IMR-90 (cell line): ENCODE data around the gene DAPK1. TPM values are rescaled to one million over a fixed set of nuclear protein-coding genes. Genes with fewer than 3 reads are reported as not detected.

Source experiments
- ATAC-seq: fragments of 200-7000 bp; cut with Tn5 transposase; 2 replicates; pipeline ENCODE4 v1.9.1; 2020; ENCODE audit warnings: low read depth, mild to moderate bottlenecking, moderate library complexity
- BruUV-seq: library from RNA; stranded (reverse); fragments of 400-500 nt; replicated peaks from 2 replicates; lab custom pipeline; 2021; lab: Mats Ljungman, UMichigan
- CTCF ChIA-PET: fragments of 300-600 bp; formaldehyde crosslinking; extraction: SDS; loops from one replicate; lab custom pipeline; 2021; ENCODE audit warnings: antibody characterized with exemption; lab: Yijun Ruan, JAX
- POLR2A ChIA-PET: fragments of 300-600 bp; sonication (Branson Sonifier 250); formaldehyde crosslinking; loops from one replicate; lab custom pipeline; 2022; ENCODE audit warnings: antibody characterized with exemption; ENCODE audit not compliant: unreplicated experiment; lab: Charles Lee
- DNase-seq: peaks from one replicate; pipeline ENCODE4 v3.0.0; 2013
- H2AFZ ChIP-seq: replicated peaks from 2 replicates; pipeline ENCODE3; 2013; ENCODE audit warnings: low read length, mild to moderate bottlenecking; ENCODE audit not compliant: poor library complexity
- H2AK5ac ChIP-seq: 2 replicates; pipeline ENCODE4 v1.6.1; 2013; ENCODE audit warnings: low read depth, low read length, inconsistent platforms
- H2AK9ac ChIP-seq: replicated peaks from 2 replicates; pipeline ENCODE3; 2013; ENCODE audit warnings: mild to moderate bottlenecking, low read depth, low read length, moderate library complexity; ENCODE audit not compliant: poor library complexity
- H2BK120ac ChIP-seq: 2 replicates; pipeline ENCODE4 v1.6.1; 2013; ENCODE audit warnings: low read depth, low read length, inconsistent platforms
- H2BK15ac ChIP-seq: 3 replicates; pipeline ENCODE4 v1.6.1; 2013; ENCODE audit warnings: low read depth, low read length, inconsistent platforms
- H2BK20ac ChIP-seq: 2 replicates; pipeline ENCODE4 v1.6.1; 2013; ENCODE audit warnings: low read depth, mild to moderate bottlenecking, inconsistent platforms, low read length, moderate library complexity
- H2BK5ac ChIP-seq: 2 replicates; pipeline ENCODE4 v1.6.1; 2013; ENCODE audit warnings: mild to moderate bottlenecking, low read depth, low read length, inconsistent platforms; ENCODE audit not compliant: poor library complexity, severe bottlenecking
- H3K14ac ChIP-seq: replicated peaks from 2 replicates; pipeline ENCODE4 v1.6.1; 2013; ENCODE audit warnings: low read depth, low read length, inconsistent platforms
- H3K18ac ChIP-seq: 2 replicates; pipeline ENCODE4 v1.6.1; 2013; ENCODE audit warnings: low read depth, low read length, control low read depth
- H3K23ac ChIP-seq: 2 replicates; pipeline ENCODE4 v1.6.1; 2013; ENCODE audit warnings: low read depth, low read length, inconsistent platforms
- H3K27ac ChIP-seq: 2 replicates; pipeline ENCODE4 v1.5.1; 2013; ENCODE audit warnings: mild to moderate bottlenecking, control low read depth, low read length; ENCODE audit not compliant: insufficient read depth
- H3K27me3 ChIP-seq: 2 replicates; pipeline ENCODE4 v1.6.1; 2013; ENCODE audit warnings: low read length; ENCODE audit not compliant: control insufficient read depth, insufficient read depth
- H3K36me3 ChIP-seq: 2 replicates; pipeline ENCODE4 v1.6.1; 2013; ENCODE audit warnings: low read length, mixed read lengths; ENCODE audit not compliant: control insufficient read depth, insufficient read depth
- H3K4ac ChIP-seq: 2 replicates; pipeline ENCODE4 v1.6.1; 2013; ENCODE audit warnings: low read depth, low read length, inconsistent platforms
- H3K4me1 ChIP-seq: 2 replicates; pipeline ENCODE4 v1.6.1; 2013; ENCODE audit warnings: low read length, mixed read lengths; ENCODE audit not compliant: control insufficient read depth, insufficient read depth
- H3K4me2 ChIP-seq: 2 replicates; pipeline ENCODE4 v1.6.1; 2013; ENCODE audit warnings: low read depth, mild to moderate bottlenecking, control low read depth, low read length, moderate library complexity
- H3K4me3 ChIP-seq: 2 replicates; pipeline ENCODE4 v1.5.1; 2013; ENCODE audit warnings: low read depth, mild to moderate bottlenecking, control low read depth, low read length, moderate library complexity; ENCODE audit not compliant: insufficient read depth
- H3K56ac ChIP-seq: 2 replicates; pipeline ENCODE4 v1.6.1; 2013; ENCODE audit warnings: low read length, inconsistent platforms; ENCODE audit not compliant: insufficient read depth; ENCODE audit errors: extremely low read depth
- H3K79me1 ChIP-seq, 2 experiments: 2 replicates each; pipeline ENCODE4 v1.6.1; 2013; ENCODE audit warnings: low read length in 2 of 2, inconsistent platforms in 1 of 2, low read depth in 1 of 2
- H3K9ac ChIP-seq: 2 replicates; pipeline ENCODE4 v1.6.1; 2013; ENCODE audit warnings: low read depth, low read length, control low read depth
- H3K9me1 ChIP-seq: 2 replicates; pipeline ENCODE4 v1.6.1; 2013; ENCODE audit warnings: low read length, inconsistent platforms; ENCODE audit not compliant: insufficient read depth
- H3K9me3 ChIP-seq: 2 replicates; pipeline ENCODE4 v1.6.1; 2013; ENCODE audit warnings: low read length; ENCODE audit not compliant: control insufficient read depth, insufficient read depth
- H4K20me1 ChIP-seq: 2 replicates; pipeline ENCODE4 v1.6.1; 2013; ENCODE audit warnings: low read length, inconsistent platforms; ENCODE audit not compliant: insufficient read depth
- H4K5ac ChIP-seq: 2 replicates; pipeline ENCODE4 v1.6.1; 2013; ENCODE audit warnings: mild to moderate bottlenecking, low read depth, low read length, control low read depth
- H4K8ac ChIP-seq, 2 experiments: 2 replicates each; pipeline ENCODE4 v1.6.1; 2013; ENCODE audit warnings: low read depth in 2 of 2, low read length in 2 of 2, control low read depth in 1 of 2, inconsistent platforms in 1 of 2
- H4K91ac ChIP-seq: 2 replicates; pipeline ENCODE4 v1.6.1; 2013; ENCODE audit warnings: low read depth, low read length, inconsistent platforms; ENCODE audit not compliant: insufficient read depth
- BHLHE40 ChIP-seq: fragments of 150-350 bp; IDR thresholded peaks from 2 replicates; pipeline ENCODE4 v1.6.1; 2016; ENCODE audit warnings: mild to moderate bottlenecking, low read depth, low read length
- CEBPB ChIP-seq: IDR thresholded peaks from 2 replicates; pipeline ENCODE4 v1.6.1; 2012; ENCODE audit warnings: low read depth, low read length, improper control_type of control experiment
- CHD1 ChIP-seq: IDR thresholded peaks from 2 replicates; pipeline ENCODE4 v1.6.1; 2012; ENCODE audit warnings: low read depth, low read length, improper control_type of control experiment
- CTCF ChIP-seq: conservative IDR thresholded peaks from 2 replicates; pipeline ENCODE4 v1.5.1; 2012; ENCODE audit warnings: mild to moderate bottlenecking, low read depth, low read length, improper control_type of control experiment
- FOS ChIP-seq: fragments of 150-350 bp; IDR thresholded peaks from 2 replicates; pipeline ENCODE4 v1.6.1; 2016; ENCODE audit warnings: low read depth, low read length
- MAFK ChIP-seq: IDR thresholded peaks from 2 replicates; pipeline ENCODE4 v1.6.1; 2012; ENCODE audit warnings: low read depth, low read length, improper control_type of control experiment
- MAZ ChIP-seq: IDR thresholded peaks from 2 replicates; pipeline ENCODE4 v1.6.1; 2012; ENCODE audit warnings: low read depth, mild to moderate bottlenecking, low read length, improper control_type of control experiment, moderate library complexity, borderline replicate concordance
- MXI1 ChIP-seq: IDR thresholded peaks from 2 replicates; pipeline ENCODE4 v1.6.1; 2012; ENCODE audit warnings: low read depth, mild to moderate bottlenecking, low read length, moderate library complexity, borderline replicate concordance
- NFE2L2 ChIP-seq: fragments of 150-350 bp; IDR thresholded peaks from 2 replicates; pipeline ENCODE4 v1.6.1; 2016; ENCODE audit warnings: low read depth, mild to moderate bottlenecking, low read length
- POLR2A ChIP-seq: IDR thresholded peaks from 2 replicates; pipeline ENCODE4 v1.6.1; 2012; ENCODE audit warnings: mild to moderate bottlenecking, low read depth, low read length
- RAD21 ChIP-seq: IDR thresholded peaks from 2 replicates; pipeline ENCODE4 v1.6.1; 2012; ENCODE audit warnings: low read length, improper control_type of control experiment
- RCOR1 ChIP-seq: IDR thresholded peaks from 2 replicates; pipeline ENCODE4 v1.6.1; 2012; ENCODE audit warnings: mild to moderate bottlenecking, low read length, improper control_type of control experiment; ENCODE audit not compliant: insufficient replicate concordance
- RFX5 ChIP-seq: IDR thresholded peaks from 2 replicates; pipeline ENCODE4 v1.8.0; 2012; ENCODE audit warnings: low read depth, mild to moderate bottlenecking, low read length, moderate library complexity
- SMC3 ChIP-seq: fragments of 150-350 bp; IDR thresholded peaks from 2 replicates; pipeline ENCODE4 v1.6.1; 2016; ENCODE audit warnings: low read depth, mild to moderate bottlenecking, antibody characterized with exemption, low read length, moderate library complexity
- USF2 ChIP-seq: fragments of 150-350 bp; IDR thresholded peaks from 2 replicates; pipeline ENCODE4 v1.6.1; 2017; ENCODE audit warnings: mild to moderate bottlenecking, antibody characterized with exemption, low read length, low read depth
- WGBS, 2 experiments: methylation state at CpG; one replicate each; pipeline versions ENCODE4 v1.1.5 to v1.1.7; 2013; ENCODE audit warnings: missing lambda C conversion rate in 2 of 2; ENCODE audit not compliant: insufficient read length in 1 of 2; ENCODE audit errors: extremely low coverage in 2 of 2; 5-methylcytosine and 5-hydroxymethylcytosine counted together
- dilution Hi-C: fragments of 300-500 bp; cut with HindIII; formaldehyde crosslinking; loops from one replicate; pipeline ENCODE4 v1.14.3; 2018; ENCODE audit warnings: low sequenced_read_pairs; ENCODE audit not compliant: unreplicated experiment
- in situ Hi-C: fragments of 300-500 bp; cut with MboI; formaldehyde crosslinking; loops from 3 replicates; pipeline ENCODE4 v1.14.3; 2019; ENCODE audit warnings: low sequenced_read_pairs, inconsistent platforms, mixed read lengths
- intact Hi-C: fragments of 100-400 bp; cut with micrococcal nuclease; formaldehyde crosslinking; loops from 2 replicates; pipeline ENCODE4 v1.10.0; 2022
- polyA plus RNA-seq, 3 experiments: library from polyadenylated mRNA; depleted of rRNA; stranded (reverse); fragments of >200 nt; gene quantifications; 2 replicates each; pipeline ENCODE4 v1.2.3, GENCODE V29; 2012; ENCODE audit warnings: low replicate concordance in 1 of 3
- total RNA-seq: library from RNA; depleted of rRNA; stranded (reverse); fragments of >200 nt; gene quantifications from 2 replicates; pipeline ENCODE4 v1.2.3, GENCODE V29; 2012
- TF ChIP-seq, protein P1 (sequence below): fragments of 150-350 bp; IDR thresholded peaks from 2 replicates; pipeline ENCODE4 v1.6.1; 2016; ENCODE audit warnings: low read depth, mild to moderate bottlenecking, low read length, moderate library complexity, borderline replicate concordance

DAPK1 gene
- total and polyA plus RNA-seq, 2 of the 4 experiments (the other 2 are of a cell fraction) = under 0.01 to 0.03 TPM

GRCh38 chr9:87751423-87751822 is 253.8 kb downstream of the DAPK1 start:
- Histone ChIP-seq H3K18ac (no peak overlapping the region), H3K27ac (no peak overlapping the region), H3K23ac (no peak overlapping the region), H4K8ac (no peak overlapping the region), H2BK120ac (no peak overlapping the region), H3K4me3 (no peak overlapping the region), H3K27me3 (peaks cover 5% of the 10 kb centered on the region; the same call in 1 of the 2 replicates), H2AK5ac (no peak overlapping the region), H2BK15ac (no peak overlapping the region), H2AK9ac (no peak overlapping the region), H3K79me1 (no peaks in the 10 kb centered on the region), H4K5ac (no peak overlapping the region), H3K9me1 (no peaks in the 10 kb centered on the region), H3K4me2 (no peak overlapping the region), H3K9me3 (0 out of 2 replicates have a peak, but pooled peaks cover 1% of the 10 kb centered on the region), H4K91ac (no peak overlapping the region), H3K4ac (no peak overlapping the region), H3K36me3 (no peaks in the 10 kb centered on the region), H3K56ac (no peak overlapping the region), H2BK5ac (no peak overlapping the region), H3K9ac (no peak overlapping the region), H3K14ac (no peak overlapping the region), H3K4me1 (no peaks in the 10 kb centered on the region), H2BK20ac (no peak overlapping the region), H2AFZ (no peak overlapping the region), H4K20me1 (no peaks in the 10 kb centered on the region)
- TF ChIP-seq CHD1 = no peak
- TF ChIP-seq MXI1 = no peak
- TF ChIP-seq CTCF = no peak
- TF ChIP-seq SMC3 = no peak
- TF ChIP-seq MAFK = no peak
- TF ChIP-seq RCOR1 = no peak
- no peak for TF ChIP-seq POLR2A
- TF ChIP-seq NFE2L2 = no peak
- TF ChIP-seq, protein P1, sequence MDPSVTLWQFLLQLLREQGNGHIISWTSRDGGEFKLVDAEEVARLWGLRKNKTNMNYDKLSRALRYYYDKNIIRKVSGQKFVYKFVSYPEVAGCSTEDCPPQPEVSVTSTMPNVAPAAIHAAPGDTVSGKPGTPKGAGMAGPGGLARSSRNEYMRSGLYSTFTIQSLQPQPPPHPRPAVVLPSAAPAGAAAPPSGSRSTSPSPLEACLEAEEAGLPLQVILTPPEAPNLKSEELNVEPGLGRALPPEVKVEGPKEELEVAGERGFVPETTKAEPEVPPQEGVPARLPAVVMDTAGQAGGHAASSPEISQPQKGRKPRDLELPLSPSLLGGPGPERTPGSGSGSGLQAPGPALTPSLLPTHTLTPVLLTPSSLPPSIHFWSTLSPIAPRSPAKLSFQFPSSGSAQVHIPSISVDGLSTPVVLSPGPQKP = no peak
- TF ChIP-seq FOS = no peak
- TF ChIP-seq MAZ = no peak
- TF ChIP-seq CEBPB = no peak
- TF ChIP-seq BHLHE40 = no peak
- no peak for TF ChIP-seq RAD21
- TF ChIP-seq RFX5 = no peak
- no peak for TF ChIP-seq USF2
- intact Hi-C loops = no loop called here
- BruUV-seq = no TSS peak
- DNase-seq (no peak), ATAC-seq (no peak)
- POLR2A ChIA-PET = no interaction called here
- in situ Hi-C loops = no loop called here
- CTCF ChIA-PET = no interaction called here
- no CpG with 5 or more reads among the region's 3 CpGs for WGBS, 2 experiments
- dilution Hi-C loops = no loop called here
